Liver (tissue), 3 donors: ENCODE results near the gene CD19.

ENCODE experiments used
- CTCF ChIP-seq: fragments of 150-350 bp; IDR thresholded peaks from 2 replicates; pipeline ENCODE4 v1.5.1; 2017; ENCODE audit warnings: improper control_type of control experiment, low read depth, low read length; ENCODE audit not compliant: missing input control
- JUND ChIP-seq, 2 donors: IDR thresholded peaks; 2 replicates each; pipeline ENCODE4 v1.6.1; 2016; ENCODE audit warnings: antibody characterized with exemption in 2 of 2
- REST ChIP-seq: IDR thresholded peaks from 2 replicates; pipeline ENCODE4 v1.6.1; 2016; ENCODE audit warnings: antibody characterized with exemption, mild to moderate bottlenecking
- TAF1 ChIP-seq: conservative IDR thresholded peaks from 2 replicates; pipeline ENCODE4 v1.6.1; 2016; ENCODE audit warnings: antibody characterized with exemption, mild to moderate bottlenecking
- YY1 ChIP-seq: IDR thresholded peaks from 2 replicates; pipeline ENCODE4 v1.6.1; 2016; ENCODE audit warnings: antibody characterized with exemption, mild to moderate bottlenecking
- donor health status: healthy.
- donor health status: healthy.

- TF ChIP-seq REST (no peak), CTCF (no peak), TAF1 (no peak), JUND (IDR thresholded peaks at IDR 0.05) (no peak), YY1 (no peak)
Observed at GRCh38 chr16:28923231-28923587, 8.6 kb upstream of the CD19 start.
